ENCODE measurements around the gene SLC2A13. TPM values are rescaled to one million over a fixed set of nuclear protein-coding genes. Genes with fewer than 3 reads are reported as not detected.

The SLC2A13 gene
- total and polyA plus RNA-seq, 10 of the 15 experiments (the other 5 are each of a cell fraction or from before 2014, with no cell fraction given): 0.05 to 3.7 (median 0.25) TPM

DNA sequence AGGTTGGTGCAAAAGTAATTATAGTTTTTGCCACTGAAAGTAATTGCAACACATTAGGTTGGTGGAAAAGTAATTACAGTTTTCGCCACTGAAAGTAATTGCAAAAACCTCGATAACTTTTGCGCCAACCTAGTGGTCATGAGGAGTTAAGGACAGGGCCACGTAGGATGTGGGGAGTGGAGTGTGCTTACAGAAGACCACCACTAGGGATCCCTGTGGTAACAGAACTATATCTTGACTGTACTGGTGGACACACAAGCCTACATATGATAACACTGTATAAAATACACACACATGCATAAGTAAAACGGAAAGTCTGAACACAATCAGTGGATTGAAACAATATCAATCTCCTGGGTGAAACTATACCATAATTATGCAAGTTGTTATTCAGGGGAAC, 298.8 kb downstream of the SLC2A13 start:
- in situ Hi-C loops (cut with MboI) (no loop called here), intact Hi-C loops (cut with micrococcal nuclease; ENCODE audit: unreplicated experiment) (no loop called here)
- ChIA-PET CTCF (interaction anchor here (1.0 to 1.1 kb wide), 4 partner anchors 8 to 67 kb away, joined by 3 to 6 read pairs (median 4); no protein-coding TSS in a partner anchor), SMC1A (ENCODE audit: uncharacterized antibody, unreplicated experiment) (interaction anchor here (2.0 kb wide), 1 partner anchor 185 kb away, joined by 4 read pairs; no protein-coding TSS in a partner anchor), RAD21 (ENCODE audit: unreplicated experiment) (interaction anchor here (1.8 kb wide), 1 partner anchor 184 kb away, joined by 3 read pairs; no protein-coding TSS in a partner anchor), POLR2A (no interaction called here)
- no TSS peak for BruUV-seq (replicated peaks)
- H2AFZ ChIP-seq (ENCODE audit: control insufficient read depth, low read depth, low read length): no peak overlapping the region
- no peaks in the 10 kb centered on the region for H3K79me2 ChIP-seq (ENCODE audit: control insufficient read depth, insufficient read depth, low read length)
- 59% methylated on average over 5 of the region's 5 CpGs for WGBS (ENCODE audit: insufficient coverage, insufficient replicate concordance, low lambda C conversion rate, missing lambda C conversion rate)
- H3K4me1 ChIP-seq (ENCODE audit: control insufficient read depth, insufficient read depth, low read length): no peaks in the 10 kb centered on the region
- no peaks in the 10 kb centered on the region for H3K36me3 ChIP-seq (ENCODE audit: control insufficient read depth in 2 of 2, insufficient read depth in 2 of 2, low read length in 1 of 2)
- no peak overlapping the region for H3K4me3 ChIP-seq
- H3K27ac ChIP-seq (ENCODE audit: control insufficient read depth, insufficient read depth): no peak overlapping the region
- no peaks in the 10 kb centered on the region for H4K20me1 ChIP-seq (ENCODE audit: control insufficient read depth, insufficient read depth)
- no peaks in the 10 kb centered on the region for H3K9me3 ChIP-seq (replicated peaks; ENCODE audit: control insufficient read depth, insufficient read depth, low read length)
- ATAC-seq (peak; percentile 94), DNase-seq (ENCODE audit: low read depth, low spot score) (no peak), FAIRE-seq (no peak)
- H3K27me3 ChIP-seq (replicated peaks in 1 of 2; ENCODE audit: control insufficient read depth in 2 of 2, insufficient read depth in 2 of 2, low read length in 1 of 2): no peaks in the 10 kb centered on the region
- H3K9ac ChIP-seq (ENCODE audit: control insufficient read depth, insufficient read depth, low read length): no peak overlapping the region
- no peak for TF ChIP-seq FOXM1 (IDR thresholded peaks at IDR 0.05; ENCODE audit: low read depth, low read length)
- TF ChIP-seq TCF3 (IDR thresholded peaks at IDR 0.05; ENCODE audit: borderline replicate concordance, insufficient read depth, low read depth, low read length): no peak
- TF ChIP-seq, protein P1, sequence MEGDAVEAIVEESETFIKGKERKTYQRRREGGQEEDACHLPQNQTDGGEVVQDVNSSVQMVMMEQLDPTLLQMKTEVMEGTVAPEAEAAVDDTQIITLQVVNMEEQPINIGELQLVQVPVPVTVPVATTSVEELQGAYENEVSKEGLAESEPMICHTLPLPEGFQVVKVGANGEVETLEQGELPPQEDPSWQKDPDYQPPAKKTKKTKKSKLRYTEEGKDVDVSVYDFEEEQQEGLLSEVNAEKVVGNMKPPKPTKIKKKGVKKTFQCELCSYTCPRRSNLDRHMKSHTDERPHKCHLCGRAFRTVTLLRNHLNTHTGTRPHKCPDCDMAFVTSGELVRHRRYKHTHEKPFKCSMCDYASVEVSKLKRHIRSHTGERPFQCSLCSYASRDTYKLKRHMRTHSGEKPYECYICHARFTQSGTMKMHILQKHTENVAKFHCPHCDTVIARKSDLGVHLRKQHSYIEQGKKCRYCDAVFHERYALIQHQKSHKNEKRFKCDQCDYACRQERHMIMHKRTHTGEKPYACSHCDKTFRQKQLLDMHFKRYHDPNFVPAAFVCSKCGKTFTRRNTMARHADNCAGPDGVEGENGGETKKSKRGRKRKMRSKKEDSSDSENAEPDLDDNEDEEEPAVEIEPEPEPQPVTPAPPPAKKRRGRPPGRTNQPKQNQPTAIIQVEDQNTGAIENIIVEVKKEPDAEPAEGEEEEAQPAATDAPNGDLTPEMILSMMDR (IDR thresholded peaks at IDR 0.05 in 2 of 3, conservative IDR thresholded peaks at IDR 0.05 in 1 of 3; ENCODE audit: control insufficient read depth in 2 of 3, extremely low read depth in 1 of 3, insufficient read depth in 1 of 3, low read depth in 3 of 3, low read length in 3 of 3): peak; percentile 25 to 36 (median 30); a peak in 4 of 6 replicates
- TF ChIP-seq STAT1 (conservative IDR thresholded peaks at IDR 0.05): no peak
- no peak overlapping the region for H3K4me2 ChIP-seq (ENCODE audit: control insufficient read depth, insufficient read depth)

DNA sequence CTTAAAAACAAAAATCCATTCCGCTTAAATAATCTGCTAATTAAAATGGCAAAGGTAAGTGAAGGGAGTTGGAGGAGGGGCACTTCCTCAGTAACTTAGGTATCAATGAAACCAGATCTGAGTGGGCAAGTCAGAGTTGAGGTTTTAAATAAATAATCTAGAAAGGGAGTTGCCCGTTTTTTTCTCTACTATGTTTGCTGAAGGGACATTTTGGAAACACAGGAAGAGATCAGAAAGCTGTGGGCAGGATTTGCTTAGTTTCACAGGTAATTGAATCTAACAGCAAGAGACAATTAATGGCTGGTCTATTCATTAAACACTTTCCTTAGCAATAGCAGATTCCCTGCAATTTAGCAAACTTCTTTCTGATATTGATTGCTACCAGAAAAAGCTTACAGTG, 300.2 kb downstream of the SLC2A13 start:
- H3K4me1 ChIP-seq (ENCODE audit: control insufficient read depth, insufficient read depth, low read length): no peaks in the 10 kb centered on the region
- no peak for FAIRE-seq
- ChIA-PET CTCF (no interaction called here), RAD21 (ENCODE audit: unreplicated experiment) (no interaction called here), SMC1A (ENCODE audit: uncharacterized antibody, unreplicated experiment) (interaction anchor here (1.0 kb wide), 1 partner anchor 8 kb away, joined by 3 read pairs; no protein-coding TSS in a partner anchor), POLR2A (no interaction called here)
- H4K20me1 ChIP-seq (ENCODE audit: control insufficient read depth, insufficient read depth): no peaks in the 10 kb centered on the region
- no peak overlapping the region for H2AFZ ChIP-seq (ENCODE audit: control insufficient read depth, low read depth, low read length)
- H3K9ac ChIP-seq (ENCODE audit: control insufficient read depth, insufficient read depth, low read length): no peak overlapping the region
- H3K36me3 ChIP-seq (ENCODE audit: control insufficient read depth in 2 of 2, insufficient read depth in 2 of 2, low read length in 1 of 2): no peaks in the 10 kb centered on the region
- no peaks in the 10 kb centered on the region for H3K9me3 ChIP-seq (replicated peaks; ENCODE audit: control insufficient read depth, insufficient read depth, low read length)
- DNase-seq (ENCODE audit: low read depth, low spot score): no peak
- in situ Hi-C loops (cut with MboI): no loop called here
- BruUV-seq (replicated peaks): no TSS peak
- no peaks in the 10 kb centered on the region for H3K27me3 ChIP-seq (replicated peaks in 1 of 2; ENCODE audit: control insufficient read depth in 2 of 2, insufficient read depth in 2 of 2, low read length in 1 of 2)
- intact Hi-C loops (cut with micrococcal nuclease; ENCODE audit: unreplicated experiment): no loop called here
- H3K27ac ChIP-seq (ENCODE audit: control insufficient read depth, insufficient read depth): no peak overlapping the region
- H3K4me2 ChIP-seq (ENCODE audit: control insufficient read depth, insufficient read depth): no peak overlapping the region
- WGBS (ENCODE audit: insufficient coverage, insufficient replicate concordance, low lambda C conversion rate, missing lambda C conversion rate): 46% methylated on average over 2 of the region's 2 CpGs
- ATAC-seq: no peak
- no peaks in the 10 kb centered on the region for H3K79me2 ChIP-seq (ENCODE audit: control insufficient read depth, insufficient read depth, low read length)
- no peak overlapping the region for H3K4me3 ChIP-seq
- TF ChIP-seq TCF3 (IDR thresholded peaks at IDR 0.05; ENCODE audit: borderline replicate concordance, insufficient read depth, low read depth, low read length) (no peak), MEF2B (IDR thresholded peaks at IDR 0.05; ENCODE audit: partially characterized antibody, poor library complexity, severe bottlenecking) (no peak), CHD2 (IDR thresholded peaks at IDR 0.05; ENCODE audit: borderline replicate concordance, low read depth, low read length) (no peak), KLF5 (IDR thresholded peaks at IDR 0.05; ENCODE audit: partially characterized antibody) (no peak), CHD4 (IDR thresholded peaks at IDR 0.05) (no peak)
- TF ChIP-seq, protein P2, sequence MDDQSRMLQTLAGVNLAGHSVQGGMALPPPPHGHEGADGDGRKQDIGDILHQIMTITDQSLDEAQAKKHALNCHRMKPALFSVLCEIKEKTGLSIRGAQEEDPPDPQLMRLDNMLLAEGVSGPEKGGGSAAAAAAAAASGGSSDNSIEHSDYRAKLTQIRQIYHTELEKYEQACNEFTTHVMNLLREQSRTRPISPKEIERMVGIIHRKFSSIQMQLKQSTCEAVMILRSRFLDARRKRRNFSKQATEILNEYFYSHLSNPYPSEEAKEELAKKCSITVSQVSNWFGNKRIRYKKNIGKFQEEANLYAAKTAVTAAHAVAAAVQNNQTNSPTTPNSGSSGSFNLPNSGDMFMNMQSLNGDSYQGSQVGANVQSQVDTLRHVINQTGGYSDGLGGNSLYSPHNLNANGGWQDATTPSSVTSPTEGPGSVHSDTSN (IDR thresholded peaks at IDR 0.05; ENCODE audit: insufficient replicate concordance, low read depth, low read length): no peak
- TF ChIP-seq, protein P3, sequence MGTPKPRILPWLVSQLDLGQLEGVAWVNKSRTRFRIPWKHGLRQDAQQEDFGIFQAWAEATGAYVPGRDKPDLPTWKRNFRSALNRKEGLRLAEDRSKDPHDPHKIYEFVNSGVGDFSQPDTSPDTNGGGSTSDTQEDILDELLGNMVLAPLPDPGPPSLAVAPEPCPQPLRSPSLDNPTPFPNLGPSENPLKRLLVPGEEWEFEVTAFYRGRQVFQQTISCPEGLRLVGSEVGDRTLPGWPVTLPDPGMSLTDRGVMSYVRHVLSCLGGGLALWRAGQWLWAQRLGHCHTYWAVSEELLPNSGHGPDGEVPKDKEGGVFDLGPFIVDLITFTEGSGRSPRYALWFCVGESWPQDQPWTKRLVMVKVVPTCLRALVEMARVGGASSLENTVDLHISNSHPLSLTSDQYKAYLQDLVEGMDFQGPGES (IDR thresholded peaks at IDR 0.05): no peak

Data from GM12878 (cell line).